NCI-H2196 treated with DMSO at 0.1 percent for 48 hours (cell line): ENCODE results near the gene HUNK.

Experiments
- DNase-seq: peaks from one replicate; lab custom pipeline; 2025; ENCODE audit not compliant: unreplicated experiment; lab: John Stamatoyannopoulos, UW

HUNK gene

DNA sequence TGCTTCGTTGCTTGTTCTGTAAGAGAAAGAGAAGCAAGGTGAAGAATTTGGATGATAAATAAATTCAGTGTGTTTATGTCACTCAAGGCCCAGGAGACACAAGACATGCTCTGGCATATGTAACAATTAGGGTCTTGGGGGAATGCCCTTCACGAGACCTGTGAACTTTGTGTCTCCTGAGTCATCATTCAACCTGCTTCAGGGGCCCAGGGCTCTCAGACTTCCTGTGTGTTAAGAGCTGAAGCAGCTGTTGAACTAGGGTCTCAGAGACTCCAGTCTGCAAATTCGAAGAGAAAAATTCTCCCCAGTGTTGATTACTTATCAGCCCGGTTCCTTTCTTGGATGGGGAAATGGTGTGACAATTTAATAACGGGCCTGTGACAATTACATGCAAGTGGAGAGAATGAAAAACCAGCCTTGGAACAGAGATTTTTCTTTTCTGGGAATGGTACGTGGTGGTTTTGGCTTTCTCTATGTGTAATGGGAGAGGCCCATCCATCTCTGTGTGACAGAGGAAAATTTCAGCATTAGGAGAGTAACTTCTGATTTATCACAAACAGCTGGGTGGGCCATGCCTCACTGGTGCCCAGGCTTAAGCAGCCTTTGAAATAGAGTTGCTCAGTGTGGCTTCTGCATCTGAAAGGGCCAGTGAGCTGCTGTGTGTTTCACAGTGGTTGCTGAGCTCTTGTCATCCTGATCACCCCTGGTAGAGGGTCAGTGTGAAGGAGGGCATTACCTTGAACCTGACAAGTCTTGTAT is 22.4 kb downstream of the HUNK start:
- DNase-seq: no peak

DNA sequence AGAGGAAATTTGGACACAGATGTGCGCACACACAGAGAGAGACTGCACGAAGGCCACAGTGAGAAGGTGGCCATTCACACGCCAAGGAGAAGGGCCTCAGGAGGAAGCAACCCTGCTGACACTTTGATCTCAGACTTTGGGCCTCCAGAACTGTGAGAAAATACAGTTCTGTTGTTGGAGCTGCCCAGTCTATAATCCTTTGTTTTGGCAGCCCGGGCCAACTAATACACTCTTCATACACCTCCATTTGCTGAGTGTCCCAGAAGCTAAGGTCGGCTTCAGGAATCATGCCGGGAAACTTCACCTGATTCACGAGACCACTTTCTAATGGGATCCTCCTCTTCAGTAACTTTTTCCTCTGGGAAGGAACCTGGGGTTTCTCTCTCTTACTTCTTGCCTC is 23.2 kb downstream of the HUNK start:
- DNase-seq: no peak

DNA sequence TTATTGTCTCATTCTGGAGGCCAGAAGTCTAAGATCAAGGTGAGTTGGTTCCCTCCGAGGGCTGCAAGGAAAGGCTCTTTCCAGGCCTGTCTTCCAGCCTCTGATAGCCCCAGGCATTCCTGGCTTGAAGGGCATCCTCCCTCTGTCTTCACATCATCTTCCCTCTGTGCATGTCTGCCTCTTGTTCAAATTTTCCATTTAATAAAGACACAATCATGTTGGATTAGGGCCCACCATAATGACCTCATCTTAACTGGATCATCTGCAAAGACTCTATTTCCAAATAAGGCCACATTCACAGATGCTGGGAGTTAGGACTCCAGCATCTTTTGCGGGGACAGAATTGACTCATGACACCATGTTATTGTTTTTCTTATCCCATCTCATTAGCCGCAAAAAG is 24.5 kb downstream of the HUNK start:
- DNase-seq: no peak

DNA sequence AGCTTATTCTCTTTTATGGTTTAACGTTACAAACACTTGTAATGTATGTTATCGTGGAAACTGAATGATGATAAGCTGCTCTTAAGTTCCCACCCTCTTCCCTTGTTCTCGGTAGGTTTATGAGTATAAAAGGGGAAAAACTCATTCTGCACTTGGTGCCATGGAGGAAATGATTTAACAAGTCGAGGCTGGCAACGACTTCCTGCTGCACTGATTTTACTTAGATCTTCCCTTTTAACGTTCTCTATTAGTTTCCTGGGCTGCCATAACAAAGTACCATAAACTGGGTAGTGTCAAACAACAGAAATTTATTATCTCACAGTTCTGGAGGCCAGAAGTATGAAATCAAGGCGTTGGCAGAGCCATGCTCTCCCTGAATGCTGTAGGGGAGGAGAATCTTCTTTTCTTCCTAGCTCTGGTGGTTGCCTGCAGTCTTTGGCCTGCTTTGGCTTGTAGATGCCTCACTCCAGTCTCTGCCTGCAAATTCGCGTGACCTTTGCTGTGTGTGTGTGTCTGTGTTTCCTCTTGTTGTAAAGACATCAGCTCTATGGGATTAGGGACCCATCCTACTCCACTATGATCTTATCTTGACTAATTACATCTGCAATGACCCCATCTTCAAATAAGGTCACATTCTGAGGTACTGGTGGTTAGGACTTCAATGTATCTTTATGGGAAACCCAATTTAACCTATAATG is 26.3 kb downstream of the HUNK start:
- DNase-seq: no peak

DNA sequence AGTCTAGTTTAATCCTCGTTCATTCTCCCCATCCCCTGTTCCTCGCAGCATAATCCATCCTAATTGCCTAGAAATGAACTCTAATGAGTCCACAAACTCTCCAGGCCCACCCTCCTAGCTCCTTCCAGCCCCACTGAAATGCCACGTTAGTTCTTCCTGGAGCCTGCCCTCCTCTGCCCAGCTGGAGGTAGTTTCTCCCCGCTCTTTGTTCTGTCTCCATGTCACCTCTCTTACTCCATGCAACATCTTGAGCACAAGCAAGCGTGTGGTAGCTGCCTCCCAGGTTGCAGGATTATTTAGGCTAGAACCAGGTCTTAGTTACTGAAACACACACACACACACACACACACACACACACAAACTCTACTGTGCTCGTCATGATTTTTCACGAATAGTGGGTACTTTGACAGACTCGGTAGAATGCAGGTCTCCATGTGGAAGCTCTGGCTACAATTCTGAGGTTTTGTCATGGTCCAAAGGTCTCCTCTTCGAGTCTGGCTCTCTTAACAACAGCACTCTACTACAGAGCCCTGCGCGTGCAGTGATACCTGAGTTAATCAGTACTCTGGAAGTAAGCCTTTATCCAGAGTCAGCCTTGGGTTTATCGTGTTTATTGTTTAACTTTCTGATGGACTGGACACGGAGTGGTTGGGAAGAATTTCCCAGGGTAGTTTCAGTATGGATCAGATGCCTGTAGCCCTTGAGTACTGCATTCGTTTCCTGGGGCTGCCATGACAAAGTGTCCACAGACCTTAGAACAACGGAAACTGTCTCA is 27.5 kb downstream of the HUNK start:
- DNase-seq: no peak

DNA sequence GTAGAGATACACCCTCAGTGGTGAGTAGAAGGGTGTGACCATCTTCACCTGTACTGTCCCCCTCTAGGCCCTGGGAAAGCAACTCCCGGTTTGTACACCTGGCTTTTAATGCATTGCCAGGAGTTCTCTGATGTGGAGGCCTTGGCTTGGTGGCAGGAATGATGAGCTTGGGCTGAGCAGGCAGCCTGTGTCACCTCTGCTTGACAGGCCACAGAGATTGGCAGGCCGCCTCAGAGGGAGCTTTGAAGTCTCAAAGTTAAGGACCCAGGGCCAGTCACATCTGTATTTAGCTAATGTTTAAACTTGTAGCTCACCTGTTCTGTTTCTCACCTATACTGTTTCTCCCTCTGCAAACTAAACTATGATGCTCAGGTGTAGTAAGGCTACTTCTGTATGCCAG is 28.5 kb downstream of the HUNK start:
- no peak for DNase-seq

DNA sequence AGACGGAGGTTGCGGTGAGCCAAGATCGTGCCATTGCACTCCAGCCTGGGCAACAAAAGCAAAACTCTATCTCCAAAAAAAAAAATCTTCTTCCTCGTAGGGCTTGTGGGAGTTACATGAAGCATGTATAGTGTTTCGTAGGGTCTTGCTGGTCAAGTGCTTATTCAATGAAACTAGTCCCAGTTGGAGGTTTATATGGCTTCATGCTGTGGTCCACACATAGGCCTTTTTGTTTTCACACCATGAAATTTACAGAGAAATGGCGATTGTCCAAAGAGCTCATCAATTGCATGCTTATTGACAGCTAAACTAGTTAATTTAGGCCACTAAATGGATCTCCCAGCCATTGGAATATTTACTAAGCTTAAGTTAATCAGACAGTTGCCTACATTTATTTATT is 29.6 kb downstream of the HUNK start:
- DNase-seq: no peak

DNA sequence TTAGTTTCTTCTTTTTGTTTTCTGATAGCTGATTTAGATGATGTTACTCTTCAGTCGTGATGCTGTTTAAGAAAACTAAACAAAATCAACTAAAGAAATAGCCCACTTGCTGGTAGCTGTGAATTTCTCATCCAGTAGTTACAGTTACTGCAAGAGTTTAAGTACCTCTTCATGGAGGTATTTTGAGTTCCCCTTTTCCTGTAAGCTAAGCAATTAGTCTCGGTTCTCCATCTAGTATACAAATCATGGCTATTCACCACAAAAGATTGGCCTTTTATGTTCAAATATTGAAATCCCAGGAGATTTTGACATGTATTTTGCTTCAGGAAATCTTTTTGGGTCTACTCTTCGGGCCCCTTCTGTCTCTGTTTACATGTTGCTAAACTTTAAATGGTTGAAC is 31.1 kb downstream of the HUNK start:
- DNase-seq: no peak

DNA sequence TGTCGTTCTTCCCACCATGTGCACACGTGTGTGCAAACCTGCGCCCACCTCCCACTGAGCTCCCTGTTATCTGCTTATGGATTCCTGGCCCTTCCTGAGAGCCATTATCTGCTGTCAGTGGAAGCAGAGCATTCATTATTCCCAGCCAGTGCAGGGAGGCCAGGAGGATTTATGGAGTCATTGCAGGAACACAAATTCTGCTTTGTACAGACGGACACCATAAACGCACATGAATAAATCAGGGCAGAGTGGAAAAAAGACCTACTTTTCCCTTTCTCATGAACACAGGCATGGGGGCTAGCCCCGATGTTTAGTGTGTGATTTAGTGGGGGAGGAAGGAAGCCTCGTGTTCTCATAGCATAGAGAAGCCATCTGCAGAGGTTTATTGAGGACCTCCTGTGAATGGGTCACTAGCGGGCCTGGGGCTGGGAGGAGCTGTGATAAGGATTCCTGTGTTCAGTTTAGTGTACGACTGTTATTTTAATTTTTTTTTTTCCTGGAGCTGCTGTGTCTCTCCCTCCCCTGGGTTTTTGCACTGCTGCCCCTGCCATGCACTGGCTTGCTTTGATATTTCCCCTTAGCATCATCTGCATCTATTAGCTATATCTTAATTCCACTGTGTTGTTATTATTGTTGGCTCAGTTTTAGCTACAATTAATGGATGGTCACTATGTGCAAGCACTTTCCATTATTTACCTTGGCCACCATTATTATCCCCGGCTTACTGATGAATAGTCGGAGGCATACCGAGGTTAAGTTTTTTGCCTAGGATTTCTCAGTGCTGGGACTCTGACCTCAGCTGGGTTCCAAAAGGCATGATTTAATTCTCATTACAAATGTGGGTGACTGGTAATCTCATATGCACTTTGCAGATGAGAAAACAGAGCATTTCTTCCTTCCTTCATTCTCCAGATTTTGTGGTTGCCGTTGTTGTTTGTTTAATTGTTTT is 33.0 kb downstream of the HUNK start:
- no peak for DNase-seq

DNA sequence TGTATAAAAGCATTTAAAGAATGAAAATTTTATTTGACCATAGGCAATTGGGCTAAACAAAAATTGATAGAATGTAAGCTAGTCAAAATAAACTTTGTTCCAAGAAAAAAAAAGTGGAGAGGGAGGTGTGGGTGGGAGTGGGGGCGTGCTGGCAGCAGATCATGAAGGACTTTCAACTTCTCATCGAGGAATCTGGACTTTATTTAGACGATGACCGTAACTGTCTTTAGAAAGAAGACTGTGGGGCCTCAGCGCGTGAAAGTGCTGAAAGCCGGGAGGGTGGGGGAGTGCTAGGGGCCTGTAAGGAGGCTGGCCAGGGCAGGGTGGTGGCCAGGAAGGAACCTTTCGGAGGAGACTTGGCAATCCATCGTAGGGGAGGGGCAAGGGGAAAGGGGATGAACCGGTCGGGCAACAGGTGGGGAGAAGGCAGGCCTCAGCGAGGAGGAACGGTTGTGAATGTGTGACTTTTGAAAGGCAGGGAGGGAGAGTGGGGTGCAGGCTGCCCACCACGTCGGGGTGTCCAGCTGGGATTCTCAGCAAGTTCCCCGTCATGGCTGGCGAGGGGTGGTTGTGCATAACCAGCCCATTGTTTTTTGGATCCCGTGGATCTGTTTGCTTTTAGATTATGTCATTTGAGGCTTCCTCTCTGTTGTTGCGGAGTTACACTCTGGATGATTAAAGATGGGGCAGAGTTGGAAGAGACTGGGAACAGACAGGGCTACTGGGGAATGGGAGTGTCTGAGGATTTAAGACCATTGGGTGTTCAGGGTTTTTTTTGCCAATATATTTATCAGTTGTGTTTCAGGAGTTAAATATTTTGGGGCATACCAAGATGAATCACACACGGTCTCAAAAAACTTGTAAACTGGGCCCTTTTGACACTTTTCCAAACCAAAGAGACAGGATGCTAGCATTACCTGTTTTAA is 35.5 kb downstream of the HUNK start:
- no peak for DNase-seq

DNA sequence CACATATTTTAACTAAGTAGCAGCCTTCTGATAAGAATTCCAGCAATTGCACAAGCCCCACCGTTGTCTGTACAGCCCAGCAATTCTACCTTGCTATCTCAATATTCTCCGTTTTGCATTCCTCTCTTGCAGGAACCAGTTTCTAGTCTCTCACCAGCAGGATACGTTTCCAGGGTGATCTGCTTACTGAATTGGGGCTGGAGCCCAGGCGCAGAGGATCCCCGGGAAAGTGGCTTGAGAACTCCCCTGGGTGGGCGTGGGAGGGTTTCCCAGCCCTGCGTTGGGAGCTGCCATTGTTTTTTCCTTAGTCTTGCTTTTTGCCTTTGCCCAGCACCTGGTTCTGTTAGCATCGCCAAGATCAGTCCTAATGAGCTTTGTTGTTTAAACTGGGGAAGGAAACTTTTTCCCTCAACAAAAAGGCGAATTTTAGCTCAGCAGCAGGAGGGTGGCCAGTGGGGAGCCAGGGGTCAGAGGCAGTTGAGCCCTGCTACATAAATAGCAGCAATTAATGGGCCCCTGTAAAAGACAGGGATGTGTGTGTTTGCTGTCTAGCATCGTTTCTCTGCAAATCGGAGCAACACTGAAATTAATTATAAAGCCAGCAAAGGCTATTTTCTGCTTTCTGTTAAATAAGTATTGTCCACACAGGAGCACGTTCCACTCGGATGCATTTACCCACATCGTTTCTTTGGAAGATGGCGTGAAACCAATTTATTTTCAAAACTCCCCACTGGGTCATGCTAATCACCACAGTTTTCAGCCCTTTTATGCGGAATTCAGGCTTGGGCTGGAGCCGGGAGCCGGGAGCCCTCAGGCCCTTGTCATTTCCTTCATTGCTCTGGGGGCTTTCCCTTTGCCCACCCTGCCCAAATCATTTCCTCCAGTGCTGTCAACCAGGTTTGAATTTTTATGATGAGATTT is 36.6 kb downstream of the HUNK start:
- DNase-seq: no peak

DNA sequence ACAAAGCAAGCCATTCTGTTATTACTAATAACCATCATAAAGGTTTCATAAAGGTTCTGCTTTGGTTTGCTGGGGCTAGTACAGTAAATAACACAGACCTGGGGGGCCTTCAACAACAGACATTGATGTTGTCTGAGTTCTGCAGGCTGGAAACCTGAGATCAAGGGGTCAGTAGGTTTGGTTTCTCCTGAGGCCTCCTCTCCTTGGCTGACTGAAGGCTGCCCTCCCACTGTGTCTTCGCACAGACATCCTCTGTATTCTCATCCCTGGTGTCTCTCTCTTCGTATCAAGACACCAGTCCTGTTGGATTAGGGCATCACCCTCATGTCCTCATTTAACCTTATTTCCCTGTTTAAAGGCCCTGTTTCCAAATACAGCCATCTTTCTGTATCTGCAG is 37.3 kb downstream of the HUNK start:
- DNase-seq: no peak

DNA sequence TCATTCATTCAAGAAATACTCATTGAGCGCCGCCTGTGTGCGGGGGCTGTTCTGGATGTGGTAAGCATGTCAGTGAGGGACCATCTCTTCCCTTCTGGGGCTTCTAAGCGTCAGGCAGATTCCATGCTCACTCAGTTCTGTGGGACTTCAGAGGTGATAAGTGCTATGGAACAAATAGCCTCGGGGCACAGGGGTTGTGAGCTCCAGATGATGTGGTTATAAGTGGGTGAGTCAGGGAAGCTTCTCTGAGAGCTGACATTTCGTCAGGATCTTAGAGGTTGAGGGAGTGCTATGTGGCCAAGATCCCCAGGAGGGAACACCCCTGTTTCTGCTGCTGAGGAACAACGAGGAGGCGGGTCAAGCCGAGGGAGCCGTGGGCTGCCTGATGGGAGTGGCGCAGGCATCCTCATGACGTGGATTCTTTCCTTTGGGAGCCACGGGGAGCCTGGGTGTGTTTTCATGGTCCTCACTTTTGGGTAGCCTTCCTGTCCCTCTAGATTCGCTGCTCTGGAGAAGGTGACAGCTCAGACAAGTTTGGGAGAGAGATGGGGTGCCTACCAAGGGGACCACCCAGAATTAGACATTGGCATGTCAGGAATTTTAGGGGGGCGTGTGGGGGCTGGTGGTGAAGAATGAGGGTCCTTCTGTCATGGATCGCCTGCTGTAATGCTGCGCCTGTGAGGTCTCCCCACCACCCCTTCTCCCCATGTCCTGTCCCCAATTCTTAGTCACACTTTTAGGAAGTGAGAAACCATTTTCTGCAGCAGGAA is 38.5 kb downstream of the HUNK start:
- DNase-seq: no peak

DNA sequence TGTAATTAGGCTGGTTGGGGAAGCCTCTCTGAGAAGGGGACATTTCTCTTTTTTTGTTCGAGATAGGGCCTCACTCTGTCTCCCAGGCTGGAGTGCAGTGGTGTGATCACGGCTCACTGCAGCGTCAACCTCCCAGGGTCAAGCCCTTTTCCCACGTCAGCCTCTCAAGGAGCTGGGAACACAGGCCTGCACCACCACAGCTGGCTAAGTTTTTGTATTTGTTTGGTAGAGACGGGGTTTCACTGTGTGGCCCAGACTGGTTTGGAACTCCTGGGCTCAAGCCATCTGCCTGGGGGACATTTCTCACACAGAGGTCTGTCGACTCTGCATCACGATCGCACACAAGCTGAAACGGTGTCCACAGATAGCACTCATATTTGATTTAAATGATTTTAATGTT is 39.7 kb downstream of the HUNK start:
- DNase-seq: no peak

DNA sequence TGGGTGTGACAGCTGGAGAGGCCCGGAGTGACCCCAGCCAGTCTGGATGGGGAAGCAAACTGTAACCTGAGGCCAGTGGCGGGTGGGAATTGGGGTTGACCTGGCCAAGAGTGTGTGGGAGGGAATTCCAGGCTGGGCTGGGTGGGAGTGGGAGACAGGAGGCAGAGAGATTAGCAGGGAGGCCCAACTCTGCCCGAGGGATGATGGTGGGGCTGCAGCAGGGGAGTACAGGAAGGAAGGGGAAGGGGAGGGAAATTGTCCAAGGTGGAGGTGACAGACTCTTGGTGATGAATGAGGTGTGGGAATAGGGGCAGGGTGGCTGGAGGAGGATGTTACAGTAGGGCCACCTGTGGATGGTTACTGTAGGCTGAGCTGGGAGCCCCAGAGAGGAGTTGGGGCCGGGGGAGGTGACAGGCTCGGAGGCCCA is 40.4 kb downstream of the HUNK start:
- DNase-seq: no peak

DNA sequence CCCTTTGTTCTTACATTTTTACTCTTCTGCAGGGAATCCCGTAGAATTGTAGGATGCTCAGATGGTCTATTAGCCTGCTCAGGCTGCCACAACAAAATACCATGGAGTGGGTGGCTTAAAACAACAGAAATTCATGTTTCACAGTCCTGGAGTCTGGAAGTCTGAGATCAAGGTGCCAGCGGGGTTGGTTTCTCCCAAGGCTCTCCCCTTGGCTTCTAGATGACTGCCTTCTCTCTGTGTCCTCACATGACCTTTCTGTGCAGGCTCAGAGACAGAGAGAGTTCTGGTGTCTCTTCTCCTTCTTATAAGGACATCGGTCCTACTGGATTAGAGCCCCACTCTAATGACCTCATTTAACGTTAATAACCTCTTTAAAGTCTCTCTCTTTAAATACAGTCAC is 41.7 kb downstream of the HUNK start:
- no peak for DNase-seq

DNA sequence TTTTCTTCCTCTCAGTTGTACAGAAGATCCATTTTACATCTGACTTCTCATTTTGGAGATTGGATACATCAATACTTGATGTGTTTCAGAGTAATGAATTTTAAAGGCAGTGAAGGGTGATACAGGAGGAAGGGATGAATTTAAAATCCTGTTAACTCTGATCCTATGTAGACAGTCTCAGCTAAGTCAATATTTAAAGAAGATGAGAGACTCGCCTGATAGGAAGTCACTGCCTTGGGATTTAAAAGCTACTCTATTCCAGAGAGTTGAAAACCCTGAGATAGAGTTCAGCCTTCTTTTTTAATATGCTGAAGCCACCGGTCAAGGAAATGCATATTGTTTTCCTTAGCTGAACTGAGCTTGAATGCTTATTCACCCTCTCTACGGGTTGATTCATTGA is 42.7 kb downstream of the HUNK start:
- no peak for DNase-seq

DNA sequence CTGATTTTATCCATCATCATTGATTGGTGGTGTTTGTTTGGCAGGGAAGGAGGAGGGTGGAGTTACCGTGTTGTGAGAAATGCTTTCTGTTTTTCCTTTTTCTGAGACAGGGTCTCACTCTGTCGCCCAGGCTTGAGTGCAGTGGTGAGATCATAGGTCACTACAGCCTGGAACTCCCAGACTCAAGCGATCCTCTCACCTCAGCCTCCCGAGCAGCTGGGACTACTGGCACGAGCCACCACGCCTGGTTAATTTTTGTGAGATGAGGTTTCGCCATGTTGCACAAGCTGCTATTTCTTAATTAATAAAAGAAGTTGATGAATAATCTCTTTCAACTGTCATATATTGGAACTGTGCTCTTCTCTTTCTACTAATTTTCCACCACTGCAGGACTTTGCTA is 44.3 kb downstream of the HUNK start:
- no peak for DNase-seq
